Immature natural killer cell (primary cell): ENCODE results near the gene GOLPH3. TPM values are rescaled to one million over a fixed set of nuclear protein-coding genes. Genes with fewer than 3 reads are reported as not detected.
"Not testable (repeated sequence)": the region's sequence is repeated elsewhere in the genome, so short reads cannot be mapped to it uniquely, and the experiment has no call there.

Experiments
- DNase-seq, 3 donors: peaks; one replicate each; pipeline ENCODE4 v3.0.0; 2022; ENCODE audit warnings: mixed read lengths in 1 of 3
- H3K27ac Mint-ChIP-seq, 6 donors: one replicate each; pipeline ENCODE4 v1.8.0; 2020; ENCODE audit warnings: mixed read lengths in 6 of 6, mild to moderate bottlenecking in 5 of 6, inconsistent platforms in 4 of 6, moderate library complexity in 3 of 6
- H3K27me3 Mint-ChIP-seq, 3 donors: one replicate each; pipeline ENCODE4 v1.8.0; 2020 to 2021; ENCODE audit warnings: low read depth in 3 of 3, mild to moderate bottlenecking in 3 of 3, mixed read lengths in 3 of 3, moderate library complexity in 3 of 3, inconsistent platforms in 1 of 3
- H3K36me3 Mint-ChIP-seq, 3 donors: one replicate each; pipeline ENCODE4 v1.8.0; 2020; ENCODE audit warnings: mixed read lengths in 3 of 3, inconsistent platforms in 2 of 3, mild to moderate bottlenecking in 2 of 3
- H3K4me1 Mint-ChIP-seq, 2 donors: one replicate each; pipeline ENCODE4 v1.8.0; 2020; ENCODE audit warnings: inconsistent platforms in 2 of 2, mild to moderate bottlenecking in 2 of 2, mixed read lengths in 2 of 2, moderate library complexity in 1 of 2
- H3K4me3 Mint-ChIP-seq, 5 donors: one replicate each; pipeline ENCODE4 v1.8.0; 2020; ENCODE audit warnings: mild to moderate bottlenecking in 5 of 5, mixed read lengths in 5 of 5, inconsistent platforms in 3 of 5, moderate library complexity in 3 of 5
- H3K9me3 Mint-ChIP-seq, 6 donors: one replicate each; pipeline ENCODE4 v1.8.0; 2020; ENCODE audit warnings: mild to moderate bottlenecking in 6 of 6, mixed read lengths in 6 of 6, inconsistent platforms in 4 of 6, moderate library complexity in 3 of 6
- polyA plus RNA-seq, 3 donors: library from polyadenylated mRNA; unstranded; fragments of 300-500 nt; fragmentation: Illumina TruSeq; gene quantifications; one replicate each; pipeline ENCODE4 v1.2.3, GENCODE V29; 2021

The GOLPH3 gene
- polyA plus RNA-seq, 3 donors from 2014 or later, result 109 to 128 (median 125) TPM

- H3K27me3 Mint-ChIP-seq, result not testable (repeated sequence)
Measured at GRCh38 chr5:32080565-32080964, 93.6 kb downstream of the GOLPH3 start.

GRCh38 chr5:32078855-32079254, 95.3 kb downstream of the GOLPH3 start:
- H3K27ac Mint-ChIP-seq, H3K9me3 Mint-ChIP-seq, H3K36me3 Mint-ChIP-seq, H3K4me3 Mint-ChIP-seq, H3K4me1 Mint-ChIP-seq, DNase-seq, H3K27me3 Mint-ChIP-seq: not testable (repeated sequence)

More at GRCh38 chr5:32080565-32080964, 93.6 kb downstream of the GOLPH3 start:
- H3K36me3 Mint-ChIP-seq, H3K4me3 Mint-ChIP-seq, H3K27ac Mint-ChIP-seq, H3K4me1 Mint-ChIP-seq, H3K9me3 Mint-ChIP-seq, DNase-seq: not testable (repeated sequence)

- Mint-ChIP-seq H3K27ac (no peak overlapping the region), H3K4me1 (no peaks in the 10 kb centered on the region), H3K36me3 (no peaks in the 10 kb centered on the region), H3K9me3 (no peaks in the 10 kb centered on the region), H3K27me3 (peaks cover 0 to 2% (median 1%) of the 10 kb centered on the region in 3 donors), H3K4me3 (no peak overlapping the region)
- peak in 2 of 3 donors; percentile 13 to 25 for DNase-seq
Measured at GRCh38 chr5:32076699-32077695, 97.1 kb downstream of the GOLPH3 start.

Other genes with a start within 250 kb of the GOLPH3 start
- gene MTMR12, start 138.6 kb upstream of the GOLPH3 start, polyA plus RNA-seq, result 10 to 100 TPM; 17.2 to 30.5 (median 20.3) TPM